SK-N-SH treated with all-trans-retinoic acid at 6 μM for 48 hours (cell line): ENCODE measurements around the gene INAVA.

Source experiments
- ATAC-seq: fragments of 200-7000 bp; cut with Tn5 transposase; 3 replicates; pipeline ENCODE4 v1.9.1; 2020; ENCODE audit warnings: mild to moderate bottlenecking, moderate library complexity
- ARNTL ChIP-seq: fragments of 450-650 bp; formaldehyde crosslinking; IDR thresholded peaks from 2 replicates; pipeline ENCODE4 v1.5.0; 2020; ENCODE audit warnings: low read depth, mild to moderate bottlenecking, moderate library complexity, borderline replicate concordance
- CSDC2 ChIP-seq: fragments of 250-450 bp; sonication (Bioruptor Pico); IDR thresholded peaks from 2 replicates; pipeline ENCODE4 v1.5.0; 2020; ENCODE audit warnings: mild to moderate bottlenecking, moderate library complexity
- ESRRG ChIP-seq: fragments of 250-450 bp; sonication (Bioruptor Pico); IDR thresholded peaks from 2 replicates; pipeline ENCODE4 v1.6.1; 2021; ENCODE audit warnings: mild to moderate bottlenecking
- GLIS3 ChIP-seq: fragments of 250-450 bp; sonication (Bioruptor Pico); IDR thresholded peaks from 2 replicates; pipeline ENCODE4 v1.5.0; 2020; ENCODE audit warnings: mild to moderate bottlenecking, moderate library complexity
- ISL1 ChIP-seq: fragments of 250-450 bp; sonication (Bioruptor Pico); IDR thresholded peaks from 2 replicates; pipeline ENCODE4 v2.1.2; 2022; ENCODE audit warnings: mild to moderate bottlenecking, moderate library complexity
- PPARA ChIP-seq: fragments of 250-450 bp; sonication (Bioruptor Pico); IDR thresholded peaks from 2 replicates; pipeline ENCODE4 v1.5.0; 2020; ENCODE audit warnings: mild to moderate bottlenecking, borderline replicate concordance
- RARB ChIP-seq: fragments of 250-450 bp; sonication (Bioruptor Pico); IDR thresholded peaks from 2 replicates; pipeline ENCODE4 v1.8.0; 2021; ENCODE audit warnings: mild to moderate bottlenecking, moderate library complexity
- SNAI2 ChIP-seq: fragments of 250-450 bp; sonication (Bioruptor Pico); IDR thresholded peaks from 2 replicates; pipeline ENCODE4 v1.5.0; 2020; ENCODE audit warnings: mild to moderate bottlenecking, moderate library complexity
- TCF4 ChIP-seq: fragments of 250-450 bp; sonication (Bioruptor Pico); IDR thresholded peaks from 2 replicates; pipeline ENCODE4 v1.8.0; 2021; ENCODE audit warnings: mild to moderate bottlenecking, moderate library complexity, borderline replicate concordance
- ZC3H10 ChIP-seq: fragments of 250-450 bp; sonication (Bioruptor Pico); IDR thresholded peaks from 2 replicates; pipeline ENCODE4 v1.5.1; 2021; ENCODE audit warnings: mild to moderate bottlenecking, moderate library complexity
- ZFP3 ChIP-seq: fragments of 250-450 bp; sonication (Bioruptor Pico); IDR thresholded peaks from 2 replicates; pipeline ENCODE4 v1.5.0; 2020; ENCODE audit warnings: mild to moderate bottlenecking, moderate library complexity
- ZFP30 ChIP-seq: fragments of 450-650 bp; formaldehyde crosslinking; IDR thresholded peaks from 2 replicates; pipeline ENCODE4 v1.5.0; 2022; ENCODE audit warnings: mild to moderate bottlenecking, moderate library complexity
- ZNF565 ChIP-seq: fragments of 450-650 bp; formaldehyde crosslinking; conservative IDR thresholded peaks from 2 replicates; pipeline ENCODE4 v1.5.0; 2020; ENCODE audit warnings: low read depth, mild to moderate bottlenecking, moderate library complexity
- ZNF70 ChIP-seq: fragments of 450-650 bp; formaldehyde crosslinking; IDR thresholded peaks from 2 replicates; pipeline ENCODE4 v1.5.0; 2020; ENCODE audit warnings: mild to moderate bottlenecking, moderate library complexity
- ZNF8 ChIP-seq: fragments of 450-650 bp; formaldehyde crosslinking; IDR thresholded peaks from 2 replicates; pipeline ENCODE4 v1.5.0; 2020; ENCODE audit warnings: mild to moderate bottlenecking, moderate library complexity
- TF ChIP-seq, protein P1 (sequence below): fragments of 250-450 bp; sonication (Bioruptor Pico); IDR thresholded peaks from 2 replicates; pipeline ENCODE4 v1.5.1; 2021; ENCODE audit warnings: mild to moderate bottlenecking, moderate library complexity
- TF ChIP-seq, protein P2 (sequence below): fragments of 250-450 bp; sonication (Bioruptor Pico); IDR thresholded peaks from 2 replicates; pipeline ENCODE4 v1.8.0; 2020; ENCODE audit warnings: mild to moderate bottlenecking, moderate library complexity, borderline replicate concordance
- TF ChIP-seq, protein P3 (sequence below): fragments of 250-450 bp; sonication (Bioruptor Pico); IDR thresholded peaks from 2 replicates; pipeline ENCODE4 v1.5.0; 2020; ENCODE audit warnings: mild to moderate bottlenecking, moderate library complexity
- TF ChIP-seq, protein P4 (sequence below): fragments of 250-450 bp; sonication (Bioruptor Pico); IDR thresholded peaks from 2 replicates; pipeline ENCODE4 v1.5.1; 2020; ENCODE audit warnings: low read depth, mild to moderate bottlenecking, moderate library complexity
- TF ChIP-seq, protein P5 (sequence below): fragments of 250-450 bp; sonication (Bioruptor Pico); IDR thresholded peaks from 2 replicates; pipeline ENCODE4 v1.8.0; 2021; ENCODE audit warnings: low read depth, mild to moderate bottlenecking, moderate library complexity, borderline replicate concordance

INAVA gene, protein sequence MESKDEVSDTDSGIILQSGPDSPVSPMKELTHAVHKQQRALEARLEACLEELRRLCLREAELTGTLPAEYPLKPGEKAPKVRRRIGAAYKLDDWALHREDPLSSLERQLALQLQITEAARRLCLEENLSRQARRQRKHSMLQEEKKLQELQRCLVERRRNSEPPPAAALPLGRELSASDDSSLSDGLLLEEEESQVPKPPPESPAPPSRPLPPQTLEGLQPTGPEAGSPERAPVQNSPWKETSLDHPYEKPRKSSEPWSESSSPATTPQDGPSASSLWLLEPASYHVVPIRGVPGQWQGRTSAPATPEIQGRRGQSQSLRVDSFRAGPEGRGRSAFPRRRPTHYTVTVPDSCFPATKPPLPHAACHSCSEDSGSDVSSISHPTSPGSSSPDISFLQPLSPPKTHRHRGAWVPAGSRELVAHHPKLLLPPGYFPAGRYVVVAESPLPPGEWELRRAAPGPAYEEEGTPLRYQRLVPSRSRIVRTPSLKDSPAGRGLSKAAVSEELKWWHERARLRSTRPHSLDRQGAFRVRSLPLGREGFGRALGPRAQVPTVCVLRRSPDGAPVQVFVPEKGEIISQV

DNA sequence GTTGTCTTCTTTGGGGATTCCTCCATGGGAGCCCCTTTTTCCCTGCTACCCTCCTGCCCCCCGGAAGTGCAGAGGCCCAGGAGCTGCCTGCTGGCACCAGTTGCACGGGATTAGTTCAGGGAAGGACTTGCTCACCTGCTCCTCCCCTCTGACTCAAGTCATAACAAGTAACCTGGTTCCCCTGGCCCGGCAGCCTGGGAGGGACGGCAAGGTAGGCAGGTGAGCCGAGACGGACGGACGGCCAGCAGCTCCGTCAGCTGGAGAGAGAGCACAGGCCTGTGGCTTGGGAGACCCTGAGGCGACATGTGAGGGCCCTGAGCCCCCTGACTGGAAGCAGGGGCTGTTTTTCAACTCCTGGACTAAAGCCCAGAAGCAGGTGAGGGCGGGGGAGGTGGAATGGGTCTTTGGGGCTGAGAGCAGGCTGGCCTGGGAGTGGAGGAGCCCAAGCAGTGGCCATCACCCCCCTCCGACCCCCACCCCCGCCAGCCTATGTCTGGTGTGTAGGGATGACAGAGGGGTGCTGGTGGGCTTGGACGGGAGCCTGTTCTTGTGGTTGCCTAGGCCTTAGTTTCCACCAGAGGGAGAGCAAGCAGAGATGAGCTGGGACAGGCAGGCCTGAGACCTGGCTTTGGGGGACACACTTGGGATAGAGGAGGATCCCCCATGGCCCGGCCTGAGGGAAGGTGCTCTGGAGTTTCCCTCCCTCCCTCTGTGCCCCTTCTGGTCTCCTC, at the start of gene INAVA:
Gene INAVA (plus strand): TSS at position 189 of the 731 bp plus-strand sequence. CDS start 3,501 bp downstream, outside the sequence.
- TF ChIP-seq ZNF70, result no peak
- TF ChIP-seq, protein P1, sequence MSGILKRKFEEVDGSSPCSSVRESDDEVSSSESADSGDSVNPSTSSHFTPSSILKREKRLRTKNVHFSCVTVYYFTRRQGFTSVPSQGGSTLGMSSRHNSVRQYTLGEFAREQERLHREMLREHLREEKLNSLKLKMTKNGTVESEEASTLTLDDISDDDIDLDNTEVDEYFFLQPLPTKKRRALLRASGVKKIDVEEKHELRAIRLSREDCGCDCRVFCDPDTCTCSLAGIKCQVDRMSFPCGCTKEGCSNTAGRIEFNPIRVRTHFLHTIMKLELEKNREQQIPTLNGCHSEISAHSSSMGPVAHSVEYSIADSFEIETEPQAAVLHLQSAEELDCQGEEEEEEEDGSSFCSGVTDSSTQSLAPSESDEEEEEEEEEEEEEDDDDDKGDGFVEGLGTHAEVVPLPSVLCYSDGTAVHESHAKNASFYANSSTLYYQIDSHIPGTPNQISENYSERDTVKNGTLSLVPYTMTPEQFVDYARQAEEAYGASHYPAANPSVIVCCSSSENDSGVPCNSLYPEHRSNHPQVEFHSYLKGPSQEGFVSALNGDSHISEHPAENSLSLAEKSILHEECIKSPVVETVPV (CRISPR knock-in tag), result no peak
- TF ChIP-seq, protein P2, sequence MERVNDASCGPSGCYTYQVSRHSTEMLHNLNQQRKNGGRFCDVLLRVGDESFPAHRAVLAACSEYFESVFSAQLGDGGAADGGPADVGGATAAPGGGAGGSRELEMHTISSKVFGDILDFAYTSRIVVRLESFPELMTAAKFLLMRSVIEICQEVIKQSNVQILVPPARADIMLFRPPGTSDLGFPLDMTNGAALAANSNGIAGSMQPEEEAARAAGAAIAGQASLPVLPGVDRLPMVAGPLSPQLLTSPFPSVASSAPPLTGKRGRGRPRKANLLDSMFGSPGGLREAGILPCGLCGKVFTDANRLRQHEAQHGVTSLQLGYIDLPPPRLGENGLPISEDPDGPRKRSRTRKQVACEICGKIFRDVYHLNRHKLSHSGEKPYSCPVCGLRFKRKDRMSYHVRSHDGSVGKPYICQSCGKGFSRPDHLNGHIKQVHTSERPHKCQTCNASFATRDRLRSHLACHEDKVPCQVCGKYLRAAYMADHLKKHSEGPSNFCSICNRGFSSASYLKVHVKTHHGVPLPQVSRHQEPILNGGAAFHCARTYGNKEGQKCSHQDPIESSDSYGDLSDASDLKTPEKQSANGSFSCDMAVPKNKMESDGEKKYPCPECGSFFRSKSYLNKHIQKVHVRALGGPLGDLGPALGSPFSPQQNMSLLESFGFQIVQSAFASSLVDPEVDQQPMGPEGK (CRISPR knock-in tag), result no peak
- TF ChIP-seq ZC3H10 (CRISPR knock-in tag), result no peak
- ATAC-seq, result no peak

DNA sequence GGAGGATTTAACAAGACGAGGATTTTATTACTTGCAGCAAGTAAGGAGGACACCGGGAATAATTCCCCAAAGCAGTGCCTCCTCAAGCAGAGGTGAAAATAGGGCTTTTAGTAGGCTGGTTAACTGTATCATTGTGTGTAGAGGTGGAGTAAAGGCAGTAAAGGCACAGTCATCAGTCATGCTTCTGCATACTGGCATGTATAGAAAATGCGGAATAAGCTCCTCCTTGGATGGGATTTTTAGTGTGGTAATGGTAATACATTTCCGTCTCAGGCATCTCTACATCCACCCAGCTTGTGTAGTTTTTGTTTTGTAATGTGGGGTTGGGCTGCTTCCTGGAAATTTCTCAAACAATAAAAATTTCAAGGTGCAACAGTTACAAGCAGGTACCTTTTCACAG, 49.3 kb upstream of the INAVA start:
- no peak for TF ChIP-seq SNAI2
- TF ChIP-seq ZC3H10 (CRISPR knock-in tag), result no peak
- no peak for TF ChIP-seq ZNF70
- no peak for TF ChIP-seq GLIS3 (CRISPR knock-in tag)
- TF ChIP-seq, protein P3, sequence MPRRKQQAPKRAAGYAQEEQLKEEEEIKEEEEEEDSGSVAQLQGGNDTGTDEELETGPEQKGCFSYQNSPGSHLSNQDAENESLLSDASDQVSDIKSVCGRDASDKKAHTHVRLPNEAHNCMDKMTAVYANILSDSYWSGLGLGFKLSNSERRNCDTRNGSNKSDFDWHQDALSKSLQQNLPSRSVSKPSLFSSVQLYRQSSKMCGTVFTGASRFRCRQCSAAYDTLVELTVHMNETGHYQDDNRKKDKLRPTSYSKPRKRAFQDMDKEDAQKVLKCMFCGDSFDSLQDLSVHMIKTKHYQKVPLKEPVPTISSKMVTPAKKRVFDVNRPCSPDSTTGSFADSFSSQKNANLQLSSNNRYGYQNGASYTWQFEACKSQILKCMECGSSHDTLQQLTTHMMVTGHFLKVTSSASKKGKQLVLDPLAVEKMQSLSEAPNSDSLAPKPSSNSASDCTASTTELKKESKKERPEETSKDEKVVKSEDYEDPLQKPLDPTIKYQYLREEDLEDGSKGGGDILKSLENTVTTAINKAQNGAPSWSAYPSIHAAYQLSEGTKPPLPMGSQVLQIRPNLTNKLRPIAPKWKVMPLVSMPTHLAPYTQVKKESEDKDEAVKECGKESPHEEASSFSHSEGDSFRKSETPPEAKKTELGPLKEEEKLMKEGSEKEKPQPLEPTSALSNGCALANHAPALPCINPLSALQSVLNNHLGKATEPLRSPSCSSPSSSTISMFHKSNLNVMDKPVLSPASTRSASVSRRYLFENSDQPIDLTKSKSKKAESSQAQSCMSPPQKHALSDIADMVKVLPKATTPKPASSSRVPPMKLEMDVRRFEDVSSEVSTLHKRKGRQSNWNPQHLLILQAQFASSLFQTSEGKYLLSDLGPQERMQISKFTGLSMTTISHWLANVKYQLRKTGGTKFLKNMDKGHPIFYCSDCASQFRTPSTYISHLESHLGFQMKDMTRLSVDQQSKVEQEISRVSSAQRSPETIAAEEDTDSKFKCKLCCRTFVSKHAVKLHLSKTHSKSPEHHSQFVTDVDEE, result no peak
- no peak for TF ChIP-seq PPARA (CRISPR knock-in tag)
- TF ChIP-seq, protein P4, sequence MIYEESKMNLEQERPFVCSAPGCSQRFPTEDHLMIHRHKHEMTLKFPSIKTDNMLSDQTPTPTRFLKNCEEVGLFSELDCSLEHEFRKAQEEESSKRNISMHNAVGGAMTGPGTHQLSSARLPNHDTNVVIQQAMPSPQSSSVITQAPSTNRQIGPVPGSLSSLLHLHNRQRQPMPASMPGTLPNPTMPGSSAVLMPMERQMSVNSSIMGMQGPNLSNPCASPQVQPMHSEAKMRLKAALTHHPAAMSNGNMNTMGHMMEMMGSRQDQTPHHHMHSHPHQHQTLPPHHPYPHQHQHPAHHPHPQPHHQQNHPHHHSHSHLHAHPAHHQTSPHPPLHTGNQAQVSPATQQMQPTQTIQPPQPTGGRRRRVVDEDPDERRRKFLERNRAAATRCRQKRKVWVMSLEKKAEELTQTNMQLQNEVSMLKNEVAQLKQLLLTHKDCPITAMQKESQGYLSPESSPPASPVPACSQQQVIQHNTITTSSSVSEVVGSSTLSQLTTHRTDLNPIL (CRISPR knock-in tag), result no peak
- TF ChIP-seq ZNF8, result no peak
- no peak for TF ChIP-seq ZFP30 (CRISPR knock-in tag)
- TF ChIP-seq ZNF565, result no peak
- no peak for TF ChIP-seq ZFP3 (CRISPR knock-in tag)
- no peak for TF ChIP-seq ESRRG (CRISPR knock-in tag)
- TF ChIP-seq ISL1, result no peak
- TF ChIP-seq RARB (CRISPR knock-in tag), result no peak
- TF ChIP-seq ARNTL (CRISPR knock-in tag), result no peak
- ATAC-seq, result no peak

DNA sequence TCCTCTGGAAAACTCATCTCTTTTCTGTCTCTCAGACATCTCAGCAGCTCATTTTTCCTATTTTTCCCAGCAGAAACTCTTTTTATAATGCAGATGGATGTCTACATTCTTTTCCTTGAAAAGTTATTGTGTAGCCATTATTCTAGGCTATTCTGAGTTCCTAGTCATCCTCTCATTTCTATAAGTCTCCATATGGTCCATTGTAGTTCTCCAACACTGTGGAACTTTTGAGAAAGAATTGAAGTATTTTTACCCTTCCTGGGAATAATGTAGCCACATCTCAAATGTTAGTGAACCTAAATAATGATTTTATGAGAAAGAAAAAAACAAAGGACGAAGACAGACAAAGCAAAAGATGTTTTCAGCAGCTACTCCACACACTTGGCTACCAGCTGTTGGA, 48.3 kb upstream of the INAVA start:
- no peak for ATAC-seq
- no peak for TF ChIP-seq RARB (CRISPR knock-in tag)
- TF ChIP-seq SNAI2, result no peak
- TF ChIP-seq ZFP3 (CRISPR knock-in tag), result no peak
- TF ChIP-seq, protein P1 (CRISPR knock-in tag), result no peak
- no peak for TF ChIP-seq TCF4 (CRISPR knock-in tag)
- no peak for TF ChIP-seq ZNF70
- TF ChIP-seq, protein P3, result no peak
- no peak for TF ChIP-seq ZC3H10 (CRISPR knock-in tag)
- TF ChIP-seq ARNTL (CRISPR knock-in tag), result no peak
- TF ChIP-seq, protein P4 (CRISPR knock-in tag), result no peak
- no peak for TF ChIP-seq CSDC2 (CRISPR knock-in tag)
- TF ChIP-seq, protein P5, sequence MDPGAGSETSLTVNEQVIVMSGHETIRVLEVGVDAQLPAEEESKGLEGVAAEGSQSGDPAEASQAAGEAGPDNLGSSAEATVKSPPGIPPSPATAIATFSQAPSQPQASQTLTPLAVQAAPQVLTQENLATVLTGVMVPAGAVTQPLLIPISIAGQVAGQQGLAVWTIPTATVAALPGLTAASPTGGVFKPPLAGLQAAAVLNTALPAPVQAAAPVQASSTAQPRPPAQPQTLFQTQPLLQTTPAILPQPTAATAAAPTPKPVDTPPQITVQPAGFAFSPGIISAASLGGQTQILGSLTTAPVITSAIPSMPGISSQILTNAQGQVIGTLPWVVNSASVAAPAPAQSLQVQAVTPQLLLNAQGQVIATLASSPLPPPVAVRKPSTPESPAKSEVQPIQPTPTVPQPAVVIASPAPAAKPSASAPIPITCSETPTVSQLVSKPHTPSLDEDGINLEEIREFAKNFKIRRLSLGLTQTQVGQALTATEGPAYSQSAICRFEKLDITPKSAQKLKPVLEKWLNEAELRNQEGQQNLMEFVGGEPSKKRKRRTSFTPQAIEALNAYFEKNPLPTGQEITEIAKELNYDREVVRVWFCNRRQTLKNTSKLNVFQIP, result no peak
